Measurements from ENCODE around the gene F2RL3. TPM values are rescaled to one million over a fixed set of nuclear protein-coding genes. Genes with fewer than 3 reads are reported as not detected.

The F2RL3 gene
- total and polyA plus RNA-seq, 9 of the 15 experiments (the other 6 are each of a cell fraction or from before 2014, with no cell fraction given) = 1.4 to 27.6 (median 11.9) TPM

GRCh38 chr19:16887353-16888265 is 1.2 kb upstream of the F2RL3 start (continued):
- TF ChIP-seq POLR2A (conservative IDR thresholded peaks at IDR 0.05) (peak; percentile 88), POU5F1 (IDR thresholded peaks at IDR 0.05; ENCODE audit: borderline replicate concordance, low read depth, low read length, partially characterized antibody) (no peak), SREBF1 (IDR thresholded peaks at IDR 0.05; ENCODE audit: borderline replicate concordance, low read depth, low read length) (no peak), CBX1 (IDR thresholded peaks at IDR 0.05; ENCODE audit: low read depth) (0 out of 2 replicates have a peak, but pooled peaks have one; percentile 12), CREBBP (IDR thresholded peaks at IDR 0.05; ENCODE audit: low read depth, low read length) (no peak), ZNF561 (CRISPR knock-in tag; conservative IDR thresholded peaks at IDR 0.05) (no peak), RBM34 (IDR thresholded peaks at IDR 0.05; ENCODE audit: borderline replicate concordance, insufficient read depth, low read length) (no peak), CHCHD3 (CRISPR knock-in tag; IDR thresholded peaks at IDR 0.05) (no peak), RFX5 (IDR thresholded peaks at IDR 0.05; ENCODE audit: low read depth, low read length) (no peak), NFIX (CRISPR knock-in tag; IDR thresholded peaks at IDR 0.05; ENCODE audit: low read depth) (no peak), TAL1 (IDR thresholded peaks at IDR 0.05) (peak; percentile 28; the same call in 1 of the 2 replicates), ZNF780A (CRISPR knock-in tag; IDR thresholded peaks at IDR 0.05) (no peak), ZNF23 (CRISPR knock-in tag; IDR thresholded peaks at IDR 0.05) (no peak), KLF1 (tag; IDR thresholded peaks at IDR 0.05) (no peak), MCM3 (IDR thresholded peaks at IDR 0.05) (no peak), ILK (tag; IDR thresholded peaks at IDR 0.05; ENCODE audit: borderline replicate concordance, low read depth) (no peak), PRMT5 (CRISPR knock-in tag; IDR thresholded peaks at IDR 0.05) (no peak), ESRRA (IDR thresholded peaks at IDR 0.05; ENCODE audit: borderline replicate concordance, low read depth) (0 out of 2 replicates have a peak, but pooled peaks have one; percentile 24), ZNF316 (IDR thresholded peaks at IDR 0.05) (0 out of 2 replicates have a peak, but pooled peaks have one; percentile 5), SAFB (IDR thresholded peaks at IDR 0.05; ENCODE audit: borderline replicate concordance, low read depth, low read length) (no peak), ZNF639 (CRISPR knock-in tag; conservative IDR thresholded peaks at IDR 0.05 in 1 of 2, IDR thresholded peaks at IDR 0.05 in 1 of 2) (no peak), C11orf30 (IDR thresholded peaks at IDR 0.05; ENCODE audit: low read depth) (no peak), MITF (IDR thresholded peaks at IDR 0.05) (no peak), MCM5 (IDR thresholded peaks at IDR 0.05; ENCODE audit: low read depth) (no peak), BHLHE40 (IDR thresholded peaks at IDR 0.05; ENCODE audit: low read length) (no peak), HNRNPUL1 (IDR thresholded peaks at IDR 0.05; ENCODE audit: low read length) (no peak), RAD21 (CRISPR knock-in tag; conservative IDR thresholded peaks at IDR 0.05 in 1 of 2, IDR thresholded peaks at IDR 0.05 in 1 of 2) (no peak), ELF1 (tag; IDR thresholded peaks at IDR 0.05) (peak; percentile 36; the same call in 1 of the 2 replicates), RUNX1 (IDR thresholded peaks at IDR 0.05; ENCODE audit: low read depth) (no peak)
